GM12873 (cell line): ENCODE data around the gene L2HGDH.

Experiments
- TF ChIP-seq, protein P1 (sequence below): IDR thresholded peaks from 2 replicates; pipeline ENCODE4 v1.5.1; 2012; ENCODE audit warnings: low read depth, mild to moderate bottlenecking, moderate library complexity, low read length, control low read depth; ENCODE audit not compliant: insufficient read depth; ENCODE audit errors: missing control alignments

Gene L2HGDH

DNA sequence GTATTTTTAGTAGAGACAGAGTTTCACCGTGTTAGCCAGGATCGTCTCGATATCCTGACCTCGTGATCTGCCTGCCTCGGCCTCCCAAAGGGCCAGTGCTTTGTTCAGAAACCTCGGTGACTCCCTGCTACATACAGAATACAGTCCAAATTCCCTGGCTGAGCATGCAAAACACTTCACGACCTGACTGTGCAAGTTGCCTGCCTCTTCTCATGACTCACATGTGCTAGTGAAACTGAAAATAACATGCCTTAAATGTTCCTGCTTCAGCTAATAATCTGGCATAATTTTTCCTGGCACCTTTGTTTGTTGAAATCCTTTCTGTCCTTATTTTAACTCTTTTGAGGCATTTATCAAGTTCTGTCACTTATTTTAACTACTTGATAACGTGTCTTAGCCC lies 8.3 kb upstream of the L2HGDH start:
- TF ChIP-seq, protein P1, sequence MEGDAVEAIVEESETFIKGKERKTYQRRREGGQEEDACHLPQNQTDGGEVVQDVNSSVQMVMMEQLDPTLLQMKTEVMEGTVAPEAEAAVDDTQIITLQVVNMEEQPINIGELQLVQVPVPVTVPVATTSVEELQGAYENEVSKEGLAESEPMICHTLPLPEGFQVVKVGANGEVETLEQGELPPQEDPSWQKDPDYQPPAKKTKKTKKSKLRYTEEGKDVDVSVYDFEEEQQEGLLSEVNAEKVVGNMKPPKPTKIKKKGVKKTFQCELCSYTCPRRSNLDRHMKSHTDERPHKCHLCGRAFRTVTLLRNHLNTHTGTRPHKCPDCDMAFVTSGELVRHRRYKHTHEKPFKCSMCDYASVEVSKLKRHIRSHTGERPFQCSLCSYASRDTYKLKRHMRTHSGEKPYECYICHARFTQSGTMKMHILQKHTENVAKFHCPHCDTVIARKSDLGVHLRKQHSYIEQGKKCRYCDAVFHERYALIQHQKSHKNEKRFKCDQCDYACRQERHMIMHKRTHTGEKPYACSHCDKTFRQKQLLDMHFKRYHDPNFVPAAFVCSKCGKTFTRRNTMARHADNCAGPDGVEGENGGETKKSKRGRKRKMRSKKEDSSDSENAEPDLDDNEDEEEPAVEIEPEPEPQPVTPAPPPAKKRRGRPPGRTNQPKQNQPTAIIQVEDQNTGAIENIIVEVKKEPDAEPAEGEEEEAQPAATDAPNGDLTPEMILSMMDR, result no peak

DNA sequence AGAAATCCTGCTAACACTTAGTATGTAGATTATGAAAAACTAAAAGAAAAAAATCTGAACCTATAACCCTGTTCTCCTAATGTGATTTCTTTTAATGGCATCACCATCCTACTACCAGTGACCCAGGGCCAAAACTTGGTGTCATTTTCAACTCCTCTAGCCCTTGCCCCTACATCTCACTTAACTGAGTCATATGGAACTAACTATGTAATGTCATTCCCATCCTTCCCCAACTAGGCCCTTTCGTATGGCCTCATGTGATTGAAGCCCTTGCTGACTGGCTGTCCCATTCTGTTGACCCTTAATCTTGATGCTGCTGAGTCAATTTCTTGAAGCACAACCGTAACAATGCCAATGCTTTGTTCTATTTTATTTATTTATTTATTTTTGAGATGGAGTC lies 7.7 kb upstream of the L2HGDH start:
- TF ChIP-seq, protein P1, result no peak

DNA sequence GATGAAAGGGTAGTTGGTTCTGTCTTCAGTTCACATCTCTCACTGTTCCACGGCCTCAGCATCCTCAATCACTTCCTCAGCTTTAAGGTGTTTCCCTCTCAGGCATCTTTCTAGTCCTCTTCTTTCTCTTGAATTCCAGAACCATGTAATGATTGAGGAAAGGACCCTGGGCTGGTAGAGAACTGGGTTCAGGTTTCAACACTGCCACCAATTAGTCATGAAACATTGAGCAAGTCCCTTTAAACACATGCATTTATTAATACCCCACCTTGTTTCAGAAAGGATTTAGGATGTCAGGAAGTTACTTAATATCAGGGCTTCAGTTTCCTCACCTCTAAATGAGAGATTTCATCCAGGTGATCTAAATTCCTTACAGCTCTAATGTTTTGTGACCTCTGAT lies 7.3 kb upstream of the L2HGDH start:
- TF ChIP-seq, protein P1, result no peak

DNA sequence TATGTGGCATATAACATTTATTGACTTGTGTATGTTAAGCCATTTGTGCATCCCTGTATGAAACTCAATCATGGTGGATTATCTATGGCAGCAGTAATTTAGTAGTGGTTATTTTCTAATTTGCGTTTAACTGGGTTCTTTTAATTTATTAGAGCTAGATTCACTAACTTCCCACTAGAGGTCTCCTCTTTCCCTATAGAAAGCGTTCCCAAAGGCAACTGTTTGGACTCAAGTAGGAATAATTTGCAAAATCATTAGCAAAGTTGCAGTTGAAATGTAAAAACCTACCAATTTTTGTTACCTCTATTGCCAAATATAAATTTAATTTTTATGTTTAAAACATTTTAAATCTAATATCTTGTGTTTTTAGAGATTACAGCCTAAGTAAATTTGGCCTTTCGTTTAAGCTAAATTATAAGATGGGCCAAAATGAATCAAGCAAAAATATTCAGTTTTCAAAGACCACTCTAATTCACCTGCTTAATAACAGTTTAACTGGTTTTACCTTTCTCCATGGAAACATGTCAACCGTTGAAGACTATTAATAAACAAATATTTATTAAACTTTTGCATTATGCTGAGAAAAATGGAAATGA lies 6.1 kb upstream of the L2HGDH start:
- TF ChIP-seq, protein P1, result peak; percentile 20

DNA sequence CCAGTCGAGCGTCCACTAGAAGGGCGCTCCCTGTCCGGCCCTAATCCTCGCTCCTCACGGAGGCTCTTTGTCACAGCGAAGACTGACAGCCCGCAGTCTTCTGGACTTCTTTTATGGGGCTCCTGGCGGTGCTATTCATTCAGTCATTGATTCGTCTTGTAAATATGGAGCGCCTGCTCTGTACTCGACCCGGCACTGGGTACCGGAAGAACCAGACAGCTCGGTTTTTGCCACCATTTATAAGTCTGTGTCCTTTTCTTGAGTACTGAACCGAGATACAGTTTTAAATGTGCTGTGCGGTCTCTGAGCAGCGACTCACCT lies 665 bp upstream of the L2HGDH start:
- TF ChIP-seq, protein P1, result no peak

DNA sequence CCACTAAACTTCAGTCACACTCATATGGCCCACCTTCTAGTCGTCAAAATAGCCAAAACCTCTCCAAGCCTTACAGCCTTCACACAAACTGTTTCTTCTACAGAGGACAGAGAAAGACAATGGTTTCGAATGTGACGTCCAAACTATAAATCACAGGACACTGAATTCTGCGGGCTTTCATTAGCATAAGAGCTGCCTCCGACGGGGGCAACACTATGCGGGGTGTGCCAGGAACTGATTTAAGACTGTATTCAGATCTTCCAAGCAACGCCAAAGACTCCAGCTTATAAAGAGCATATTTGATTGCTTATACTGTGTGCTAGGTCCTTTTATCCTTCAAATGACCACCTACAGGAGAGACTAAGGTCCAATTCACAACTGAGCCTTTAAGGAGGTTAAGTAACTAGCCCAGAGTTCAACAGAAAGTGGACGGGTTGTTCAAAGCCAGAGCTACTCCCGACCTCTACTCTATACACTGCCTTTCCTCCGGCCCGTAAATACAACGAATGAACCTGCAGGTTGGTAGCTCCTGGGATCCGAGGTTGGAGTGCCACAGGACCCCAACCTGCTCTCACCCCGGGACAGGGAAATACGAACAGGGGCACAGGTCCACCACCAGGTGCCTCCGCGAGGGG lies 575 bp downstream of the L2HGDH start:
- TF ChIP-seq, protein P1, result peak; percentile 59

DNA sequence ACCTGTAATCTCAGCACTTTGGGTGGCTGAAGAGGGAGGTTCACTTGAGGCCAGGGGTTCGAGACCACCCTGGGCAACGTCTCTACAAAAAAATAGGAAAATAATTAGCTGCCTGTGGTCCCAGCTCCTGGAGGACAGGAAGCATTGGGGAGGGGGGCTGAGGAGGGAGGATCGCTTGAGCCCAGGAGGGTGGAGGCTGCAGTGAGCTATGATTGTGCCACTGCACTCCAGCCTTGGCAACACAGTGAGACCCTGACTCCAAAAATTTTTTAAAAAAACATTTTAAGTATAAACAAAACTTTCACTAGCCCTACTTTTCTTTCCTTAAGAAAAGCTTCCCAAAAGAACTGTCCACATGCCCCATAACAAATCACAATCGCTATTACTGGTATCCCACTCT lies 1.6 kb downstream of the L2HGDH start:
- TF ChIP-seq, protein P1, result no peak
